SIG-M5 treated with dmso at 0.1 percent for 504 hours (cell line): Measurements from ENCODE around the gene GPR45.
A peak's percentile ranks its signal among the peaks of the same experiment; 100 is the strongest.

Source experiments
- DNase-seq: peaks from one replicate; lab custom pipeline; 2025; ENCODE audit not compliant: unreplicated experiment; lab: John Stamatoyannopoulos, UW

Gene GPR45

DNA sequence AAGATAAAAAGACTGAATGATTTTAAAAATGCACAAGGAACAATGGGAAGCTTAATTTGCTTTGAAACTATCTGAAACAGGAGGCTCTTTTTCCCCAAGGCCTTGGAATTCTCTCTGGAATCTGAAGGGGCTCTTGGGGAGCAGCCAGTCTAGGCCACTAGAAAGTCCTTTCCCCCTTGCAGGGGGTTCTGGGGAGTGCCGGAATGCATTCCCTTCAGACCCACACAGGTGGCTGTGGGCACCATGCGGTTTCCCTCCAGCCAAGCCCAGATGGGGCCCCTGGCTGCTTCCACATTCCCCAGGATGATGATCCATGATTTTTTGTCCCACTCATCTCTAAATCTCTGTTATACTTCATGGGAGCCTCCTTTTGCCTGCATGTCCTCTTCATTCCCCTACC is 10.7 kb downstream of the GPR45 start:
- DNase-seq = no peak

DNA sequence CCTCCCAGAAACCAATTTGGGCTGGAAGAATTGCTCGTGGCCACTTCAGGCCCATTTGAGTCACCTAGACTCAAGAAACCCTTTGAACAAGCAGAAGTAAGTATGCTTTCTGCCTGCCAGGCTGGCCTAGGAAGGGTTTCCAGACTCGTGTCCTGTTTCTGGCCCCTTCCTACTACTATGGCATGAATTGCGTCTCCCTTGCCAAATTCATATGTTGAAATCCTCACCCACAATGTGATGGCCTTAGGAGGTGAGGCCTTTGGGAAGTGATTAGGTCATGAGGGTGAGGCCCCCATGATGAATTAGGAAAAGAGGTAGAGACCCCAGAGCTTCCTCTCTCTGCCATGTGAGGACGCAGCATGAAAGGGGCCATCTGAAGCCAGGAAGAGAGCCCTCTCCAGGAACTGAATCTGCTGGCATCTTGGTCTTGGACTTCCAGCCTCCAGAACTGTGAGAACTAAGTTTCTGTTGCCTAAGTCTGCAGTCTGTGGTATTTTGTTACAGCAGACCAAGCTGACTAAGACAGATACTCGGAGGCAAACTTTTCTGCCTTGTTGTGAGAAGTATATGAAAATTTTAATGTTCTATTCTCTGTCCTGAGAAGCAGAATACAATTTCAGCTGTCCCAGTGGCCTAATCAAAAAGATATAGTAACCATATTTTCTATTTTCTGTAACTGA is 13.1 kb downstream of the GPR45 start:
- no peak for DNase-seq

DNA sequence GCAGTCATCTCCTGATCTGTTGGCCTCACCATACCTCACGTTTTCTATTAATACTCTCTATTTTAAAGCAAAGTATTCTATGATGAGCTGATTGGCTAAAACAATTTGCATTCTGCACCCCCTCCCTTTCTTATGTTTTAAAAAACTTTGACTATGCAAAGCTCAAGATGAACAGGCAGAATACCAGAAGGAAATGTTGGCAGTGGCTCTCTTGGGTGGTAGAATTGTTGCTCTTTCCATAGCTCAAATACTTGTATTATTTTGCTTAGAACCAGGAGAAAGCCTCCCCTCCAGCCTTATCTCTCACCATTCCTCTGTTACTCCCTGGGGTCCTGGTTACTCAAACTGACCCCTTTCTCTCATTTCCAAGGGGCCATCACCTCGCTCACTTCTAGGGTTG is 14.4 kb downstream of the GPR45 start:
- no peak for DNase-seq

DNA sequence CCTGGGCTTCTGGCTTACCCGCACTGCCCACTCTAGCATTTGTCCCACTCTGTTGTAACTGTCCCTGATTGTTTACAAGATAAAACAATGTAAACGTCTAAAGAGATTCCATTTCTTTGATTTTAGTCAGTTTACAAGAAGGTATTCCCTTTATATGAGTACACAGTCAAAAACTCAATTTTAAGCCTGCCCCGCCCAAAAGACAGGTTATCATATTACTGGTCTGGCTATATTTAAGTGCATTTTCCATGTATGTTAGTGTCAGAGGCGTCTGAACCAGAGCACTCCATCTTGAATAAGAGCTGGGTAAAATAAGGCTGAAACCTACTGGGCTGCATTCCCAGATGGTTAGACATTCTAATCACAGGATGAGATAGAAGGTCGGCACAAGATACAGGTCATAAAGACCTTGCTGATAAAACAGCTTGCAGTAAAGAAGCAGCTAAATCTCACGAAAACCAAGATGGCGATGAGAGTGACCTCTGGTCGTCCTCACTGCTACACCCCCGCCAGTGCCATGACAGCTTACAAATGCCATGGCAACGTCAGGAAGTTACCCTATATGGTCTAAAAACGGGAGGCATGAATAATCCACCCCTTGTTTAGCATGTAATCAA is 15.0 kb downstream of the GPR45 start:
- no peak for DNase-seq

DNA sequence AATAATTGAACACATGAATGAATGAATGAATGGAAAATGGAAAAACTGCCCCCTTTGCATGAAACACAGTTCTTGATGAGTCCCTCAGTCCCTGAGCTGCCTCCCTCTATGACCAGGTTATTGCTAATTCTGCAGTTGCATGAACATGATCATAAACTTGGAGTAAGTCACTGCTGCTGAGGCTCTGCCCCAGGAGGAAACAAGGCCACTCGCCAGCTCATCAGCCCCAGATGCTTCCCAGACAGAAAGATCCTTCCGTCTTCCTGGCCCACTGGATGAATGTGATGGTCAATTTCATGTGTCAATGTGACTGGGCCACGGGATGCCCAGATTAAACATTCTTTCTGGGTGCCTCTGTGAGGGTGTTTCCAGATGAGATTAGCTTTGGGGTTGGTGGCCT is 16.4 kb downstream of the GPR45 start:
- no peak for DNase-seq

DNA sequence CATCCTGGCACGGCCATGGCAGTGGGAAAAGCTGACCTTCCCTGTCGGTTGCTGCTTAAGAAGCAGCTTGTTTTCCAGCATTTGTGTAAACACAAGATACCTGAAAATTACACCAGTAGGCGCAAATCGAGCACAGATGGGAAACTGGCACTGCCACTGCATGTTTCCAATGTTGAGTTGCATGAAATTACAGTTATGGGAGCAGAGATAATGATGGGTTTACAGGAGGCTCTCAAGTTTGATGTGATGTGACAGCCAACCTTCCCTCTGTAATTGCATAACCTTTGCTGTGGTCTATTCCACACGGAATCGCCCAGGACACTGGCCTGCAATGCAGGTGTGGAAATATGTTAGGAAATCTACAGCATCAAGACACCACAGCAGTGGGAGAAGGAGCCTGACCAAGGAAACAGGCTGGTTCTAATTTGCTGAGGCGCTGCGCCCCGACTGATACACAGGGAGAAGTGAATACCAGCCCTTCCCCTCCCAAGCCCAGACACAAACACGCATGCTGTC is 17.4 kb downstream of the GPR45 start:
- no peak for DNase-seq

DNA sequence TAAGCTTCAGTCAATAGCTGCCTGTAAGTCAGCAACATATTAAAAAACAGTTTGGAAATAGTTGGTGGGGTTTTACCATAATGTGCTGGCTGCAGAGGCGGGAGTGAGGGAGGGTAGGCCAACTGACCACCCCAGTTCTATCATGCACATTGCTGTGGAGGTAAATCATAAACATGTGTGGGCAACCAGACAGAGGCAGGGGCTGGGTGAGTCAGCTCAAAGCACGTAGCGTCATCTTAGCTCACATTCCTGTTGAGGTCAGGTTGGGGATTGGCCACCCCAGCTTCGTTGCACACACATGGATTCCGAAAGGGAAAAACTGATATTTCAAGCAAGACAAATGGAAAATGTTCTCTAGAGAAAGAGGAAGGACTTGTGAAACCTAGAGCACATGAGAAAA is 19.5 kb downstream of the GPR45 start:
- no peak for DNase-seq

DNA sequence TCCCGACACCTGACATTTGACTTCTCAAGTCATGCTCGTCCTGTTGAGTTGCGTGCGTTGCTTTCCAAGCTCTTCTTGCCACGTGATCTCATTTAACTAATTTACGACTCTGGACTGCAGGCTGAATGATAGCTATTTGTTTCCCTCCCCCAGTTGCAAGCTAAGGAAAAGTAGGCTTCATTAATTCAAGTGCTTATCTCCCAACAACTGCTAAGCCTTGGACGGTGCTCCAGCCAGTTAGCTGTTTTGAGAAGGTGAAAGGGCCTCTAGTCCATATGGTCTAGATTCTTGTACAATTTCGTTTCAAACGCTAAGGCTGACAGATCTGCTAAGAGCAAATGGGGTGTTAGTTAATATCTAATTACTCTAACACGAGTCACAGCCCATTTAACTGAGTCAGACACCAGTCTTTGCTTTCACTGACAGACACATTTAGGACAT is 21.1 kb downstream of the GPR45 start:
- DNase-seq = no peak

DNA sequence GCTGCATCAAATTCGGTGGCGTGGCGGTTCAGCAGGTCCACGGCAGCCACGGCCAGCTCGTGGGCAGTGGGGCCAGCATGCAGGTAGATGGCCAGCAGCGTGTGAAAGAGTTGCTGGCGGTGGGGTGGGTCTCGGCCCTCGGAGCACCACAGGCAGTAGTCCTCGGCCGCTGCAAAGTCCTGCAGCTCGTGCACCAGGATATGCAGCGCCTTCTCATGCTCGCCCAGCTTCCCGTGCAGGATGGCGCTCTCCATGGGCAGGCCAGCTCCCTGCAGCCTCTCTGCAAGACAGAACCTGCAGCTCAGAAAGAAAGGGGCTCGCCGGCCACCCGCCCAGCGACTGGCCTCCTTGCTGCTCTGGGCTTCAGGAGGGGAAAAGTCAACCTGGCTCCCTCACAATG is 27.9 kb downstream of the GPR45 start:
- no peak for DNase-seq

DNA sequence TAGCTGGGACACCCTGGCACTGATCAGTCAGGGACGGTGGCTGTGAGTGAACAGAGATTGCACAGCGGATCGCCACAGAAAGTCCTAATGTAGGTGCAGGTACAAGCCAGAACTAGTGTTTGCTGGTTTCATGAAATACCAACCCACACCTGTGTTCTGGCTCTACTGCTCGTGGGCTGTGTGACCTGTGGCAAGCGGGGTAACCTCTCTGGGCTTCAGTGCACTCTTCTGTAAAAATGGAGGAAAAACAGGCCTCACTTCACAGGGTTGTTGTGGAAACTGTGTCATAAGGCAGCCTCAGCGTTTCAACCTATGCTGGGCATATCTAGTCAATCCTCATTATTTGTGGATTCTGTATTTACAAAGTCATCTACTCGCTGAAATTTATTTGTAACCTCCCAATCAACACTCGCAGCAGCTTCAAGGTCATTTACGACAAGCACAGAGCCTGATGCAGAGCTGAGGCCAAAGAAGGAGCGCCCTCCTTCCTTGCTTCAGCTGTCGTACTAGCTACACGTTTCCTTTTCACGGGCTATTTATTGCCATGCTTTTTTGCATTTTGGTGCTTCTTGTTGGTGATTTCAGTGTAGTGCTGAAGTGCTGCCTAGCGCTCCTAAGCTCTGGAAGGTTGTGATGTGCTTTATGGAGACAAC is 30.0 kb downstream of the GPR45 start:
- DNase-seq = no peak

DNA sequence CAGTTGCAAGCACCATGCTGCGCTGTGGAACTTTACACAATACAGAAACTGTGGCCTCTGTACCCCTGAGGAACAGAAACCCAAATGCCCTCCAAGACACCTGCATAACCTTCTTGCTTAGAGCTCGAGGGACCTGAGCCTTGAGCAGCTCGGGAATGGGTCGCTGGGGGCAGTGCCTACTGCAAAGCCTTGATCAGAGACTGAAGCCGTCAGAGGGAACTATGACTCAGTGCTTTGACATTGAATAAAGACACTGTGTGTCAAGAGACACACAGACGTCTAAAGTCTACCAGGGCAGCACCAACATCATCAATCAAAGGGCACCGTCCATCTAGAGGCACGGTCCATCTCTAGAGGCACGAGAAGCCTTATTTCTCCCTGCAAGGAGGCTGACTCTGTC is 30.6 kb downstream of the GPR45 start:
- DNase-seq = no peak

DNA sequence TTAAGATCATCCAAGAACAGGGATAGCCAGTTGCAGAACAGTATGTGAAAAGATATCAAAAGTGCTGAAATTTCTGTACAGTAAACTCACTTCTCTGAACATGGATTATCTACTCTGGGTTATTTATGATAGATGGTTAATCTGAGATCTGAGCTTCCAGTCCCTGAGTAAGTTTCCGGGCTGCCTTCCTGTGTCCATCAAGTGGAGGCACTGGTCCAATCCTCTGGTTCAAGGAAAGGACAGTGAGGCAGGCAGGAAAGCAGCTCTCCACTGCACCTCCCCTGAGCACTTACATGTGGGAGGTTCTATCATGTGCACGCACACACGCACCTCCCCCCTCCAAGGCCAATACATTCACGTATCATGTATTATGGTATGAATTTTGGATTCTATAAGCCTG is 32.5 kb downstream of the GPR45 start:
- DNase-seq = no peak

DNA sequence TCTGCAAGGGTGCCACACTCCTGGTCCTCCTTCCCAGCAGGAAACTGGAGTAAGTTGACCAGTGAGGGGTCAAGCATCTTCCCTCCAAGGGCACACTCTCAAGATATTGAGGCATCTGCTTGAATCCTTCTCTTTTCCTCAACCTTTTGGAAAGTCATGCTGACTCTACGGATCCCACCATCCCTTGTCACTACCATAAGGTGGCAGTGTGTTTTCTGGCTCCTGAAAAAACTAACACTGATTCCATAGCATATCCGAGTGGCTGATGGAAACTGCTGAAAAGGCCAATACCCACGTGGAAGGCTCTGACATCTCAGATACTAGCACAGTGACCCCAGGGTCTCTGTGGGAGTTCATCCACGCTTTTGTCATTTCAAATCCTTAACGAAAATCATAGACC is 37.1 kb downstream of the GPR45 start:
- no peak for DNase-seq

DNA sequence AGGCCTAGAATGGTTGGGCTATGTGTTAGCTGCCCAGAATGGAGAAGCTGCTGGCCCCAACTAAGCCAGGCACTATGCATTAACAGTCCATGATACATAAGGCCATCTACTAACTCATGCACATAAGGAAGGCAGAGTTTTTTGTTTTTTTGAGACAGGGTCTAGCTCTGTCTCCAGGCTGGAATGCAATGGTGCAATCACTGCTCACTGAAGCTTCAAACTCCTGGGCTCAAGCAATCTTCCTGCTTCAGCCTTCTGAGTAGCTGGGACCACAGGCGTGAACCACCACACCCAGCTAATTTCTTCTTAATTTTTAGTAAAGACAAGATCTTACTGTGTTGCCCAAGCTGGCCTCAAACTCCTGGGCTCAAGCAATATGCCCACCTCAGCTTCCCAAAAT is 37.6 kb downstream of the GPR45 start:
- no peak for DNase-seq

DNA sequence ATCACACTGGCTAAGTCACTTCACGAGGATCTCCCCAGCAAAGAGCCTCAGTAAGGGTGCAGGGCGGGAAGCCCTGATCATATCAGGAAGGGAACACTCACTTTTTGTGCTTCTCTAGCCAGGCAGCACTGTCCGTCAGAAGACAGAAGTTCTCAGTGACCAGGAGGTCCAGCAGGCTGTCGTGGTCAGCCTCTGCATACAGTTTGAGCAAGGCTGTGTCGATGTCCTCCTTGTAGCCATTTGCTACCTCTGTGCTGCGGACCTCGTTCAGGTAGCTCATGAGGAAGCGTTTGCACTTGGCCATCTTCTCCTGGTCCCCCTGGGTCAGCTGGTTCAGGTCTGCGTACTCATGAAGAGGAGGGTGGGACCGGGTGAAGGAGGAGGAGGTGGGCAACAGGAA is 38.7 kb downstream of the GPR45 start:
- DNase-seq = no peak

DNA sequence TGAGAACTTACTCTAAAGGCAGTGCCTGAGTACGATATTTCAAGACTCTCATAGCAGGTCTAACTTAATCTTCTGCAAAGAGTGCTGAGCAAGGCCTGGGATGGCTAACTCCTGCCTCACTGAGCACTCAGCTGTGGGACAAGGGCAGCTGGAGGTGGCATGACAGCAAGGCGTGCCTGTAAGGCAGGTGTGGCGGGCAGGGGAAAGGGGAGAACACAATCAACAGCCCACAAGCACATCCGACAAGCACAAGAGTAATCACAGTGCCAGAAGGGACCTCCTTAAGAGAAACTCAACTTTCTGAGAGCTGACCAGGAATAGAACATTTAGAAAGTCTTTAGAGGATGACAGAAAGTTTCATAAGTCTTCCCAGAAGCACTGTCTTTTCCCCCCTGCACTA is 42.0 kb downstream of the GPR45 start:
- no peak for DNase-seq

DNA sequence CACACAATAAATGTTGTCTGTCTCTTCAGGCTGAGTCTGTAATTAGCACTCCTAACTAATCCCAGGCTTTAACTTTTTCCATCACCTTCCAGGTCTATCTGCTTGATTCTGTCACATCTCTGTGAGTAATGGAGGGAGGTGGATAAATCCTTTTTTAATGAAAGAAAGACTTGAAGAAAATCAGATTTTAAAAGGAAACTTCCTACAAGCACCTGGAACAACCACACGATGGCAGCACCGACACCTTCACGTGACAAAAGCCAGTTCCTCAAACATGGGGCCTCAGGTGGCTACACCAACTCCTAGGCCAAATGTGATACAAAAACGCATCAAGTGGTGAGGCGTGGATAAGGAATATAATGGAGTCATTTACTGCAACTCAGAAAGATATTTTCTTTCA is 46.1 kb downstream of the GPR45 start:
- peak; percentile 23 for DNase-seq

DNA sequence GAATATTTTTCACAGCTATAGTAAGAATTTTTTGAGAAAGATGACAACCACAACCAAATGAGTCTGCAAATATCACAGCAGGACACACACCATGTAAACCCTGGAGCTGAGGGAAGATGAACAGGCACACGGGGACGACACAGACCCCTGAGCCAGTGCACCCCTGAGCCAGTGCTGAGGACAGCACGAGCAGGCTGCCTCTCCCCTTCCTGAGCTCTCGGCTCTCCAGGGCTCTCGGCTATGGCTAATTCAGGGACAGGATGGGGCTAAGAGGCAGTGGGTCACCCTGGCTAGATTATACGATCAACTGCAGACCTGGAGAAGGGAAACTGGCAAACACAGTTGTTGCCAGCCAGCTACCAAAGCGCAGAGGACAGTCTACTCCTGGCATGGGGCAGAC is 46.6 kb downstream of the GPR45 start:
- no peak for DNase-seq

DNA sequence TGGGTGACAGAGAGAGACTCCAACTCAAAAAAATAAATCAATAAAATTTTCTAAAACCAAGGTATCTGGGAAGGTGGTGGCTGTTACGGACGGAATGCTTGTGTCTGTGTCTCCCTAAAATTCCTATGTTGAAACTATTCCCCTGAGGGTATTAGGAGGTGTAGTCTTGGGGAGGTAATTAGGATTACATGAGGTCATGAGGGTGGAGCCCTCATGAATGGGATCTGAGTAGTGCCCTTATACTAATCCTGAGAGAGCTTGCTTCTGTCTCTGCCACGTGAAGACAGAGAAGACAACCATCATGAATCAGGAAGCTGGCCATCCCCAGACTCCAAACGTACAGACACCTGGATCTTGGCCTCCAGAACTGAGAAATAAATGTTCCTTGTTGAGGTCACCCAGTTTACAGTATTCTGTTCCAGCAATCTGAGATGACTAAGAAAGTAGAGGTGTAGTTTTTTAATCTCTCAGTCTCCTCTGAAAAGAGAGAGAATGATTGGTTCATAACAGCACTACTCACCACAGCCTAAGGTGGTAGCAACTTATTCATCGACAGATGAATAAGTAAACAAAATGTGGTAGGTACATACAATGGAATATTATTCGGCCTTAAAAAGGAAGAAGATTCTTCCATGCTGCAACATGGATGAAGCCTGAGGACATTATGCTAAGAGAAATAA is 49.6 kb downstream of the GPR45 start:
- DNase-seq = no peak

DNA sequence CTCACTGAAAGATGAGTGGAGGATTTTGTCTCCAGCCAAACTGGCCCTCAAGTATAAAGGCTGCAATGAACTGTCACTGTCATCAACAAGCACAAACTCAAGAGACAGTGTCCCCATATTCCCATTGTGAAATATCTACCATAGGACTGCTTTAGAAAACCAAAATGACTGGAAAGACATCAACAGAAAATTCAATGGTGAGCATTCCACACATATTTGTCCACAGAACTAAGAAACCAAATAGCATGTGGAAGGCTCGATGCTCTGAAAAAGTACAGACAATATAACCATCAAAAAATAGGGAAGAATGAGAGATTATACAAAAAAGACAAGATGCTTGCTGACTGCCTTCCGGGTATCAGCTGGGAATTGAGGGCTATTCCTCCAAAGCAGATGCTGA is 50.4 kb downstream of the GPR45 start:
- DNase-seq = no peak
